ENCODE measurements around the gene ARHGAP23. TPM values are rescaled to one million over a fixed set of nuclear protein-coding genes. Genes with fewer than 3 reads are reported as not detected.

ARHGAP23 gene
- total RNA-seq (2014; rRNA removed; shearing (Covaris generic); ENCODE audit: low replicate concordance): 0.04 and 0.54 TPM in 2 replicates

- no peaks in the 10 kb centered on the region for H3K9me2 ChIP-seq (replicated peaks; ENCODE audit: insufficient read depth, low read length)
- H3K4me2 ChIP-seq (ENCODE audit: low read depth, low read length, poor library complexity, severe bottlenecking): peak within 1 kb of the TSS; percentile 63
- no peaks in the 10 kb centered on the region for H3K27me3 ChIP-seq (ENCODE audit: low read length)
- no peaks in the 10 kb centered on the region for H3K36me3 ChIP-seq (ENCODE audit: insufficient read depth, low read length)
- no peaks in the 10 kb centered on the region for H3K79me2 ChIP-seq (ENCODE audit: low read length)
- no peak within 1 kb of the TSS for H3K27ac ChIP-seq (ENCODE audit: low read length)
- no peak for DNase-seq
- H3K9ac ChIP-seq (ENCODE audit: low read length): peak within 1 kb of the TSS; percentile 44
- peaks cover 13% of the 10 kb centered on the region for H3K4me1 ChIP-seq (ENCODE audit: low read length)
- peak within 1 kb of the TSS; percentile 51; the same call in 1 of the 2 replicates for H3K4me3 ChIP-seq (ENCODE audit: low read length)
- H4K20me1 ChIP-seq (ENCODE audit: insufficient read depth, low read depth, low read length): no peaks in the 10 kb centered on the region
- no peaks in the 10 kb centered on the region for H3K9me3 ChIP-seq (ENCODE audit: low read length)
- no peak within 1 kb of the TSS for H2AFZ ChIP-seq (ENCODE audit: low read length)
Measured at GRCh38 chr17:38428112-38428642, at the start of gene ARHGAP23. Gene ARHGAP23, plus strand, starts transcription at chr17:38428464. Its CDS starts 22 bp downstream, at chr17:38428486.

GRCh38 chr17:38379448-38379847 is 48.8 kb upstream of the ARHGAP23 start:
- H3K4me3 ChIP-seq (ENCODE audit: low read length): no peak overlapping the region
- H3K79me2 ChIP-seq (ENCODE audit: low read length): peaks cover under 1% of the 10 kb centered on the region; the same call in 1 of the 2 replicates
- peaks cover 25% of the 10 kb centered on the region; the same call in 1 of the 2 replicates for H3K36me3 ChIP-seq (ENCODE audit: insufficient read depth, low read length)

GRCh38 chr17:38395090-38395489 is 33.2 kb upstream of the ARHGAP23 start:
- Histone ChIP-seq H3K27me3 (ENCODE audit: low read length) (no peaks in the 10 kb centered on the region), H3K27ac (ENCODE audit: low read length) (no peak overlapping the region), H3K79me2 (ENCODE audit: low read length) (peaks cover 3% of the 10 kb centered on the region), H3K36me3 (ENCODE audit: insufficient read depth, low read length) (peaks cover 10% of the 10 kb centered on the region; the same call in 1 of the 2 replicates), H2AFZ (ENCODE audit: low read length) (no peak overlapping the region), H3K9me2 (replicated peaks; ENCODE audit: insufficient read depth, low read length) (no peaks in the 10 kb centered on the region), H3K4me2 (ENCODE audit: low read depth, low read length, poor library complexity, severe bottlenecking) (no peak overlapping the region), H4K20me1 (ENCODE audit: insufficient read depth, low read depth, low read length) (no peaks in the 10 kb centered on the region), H3K9me3 (ENCODE audit: low read length) (no peaks in the 10 kb centered on the region), H3K4me3 (ENCODE audit: low read length) (no peak overlapping the region), H3K4me1 (ENCODE audit: low read length) (no peaks in the 10 kb centered on the region), H3K9ac (ENCODE audit: low read length) (no peak overlapping the region)
- no peak for DNase-seq

More at GRCh38 chr17:38379448-38379847, 48.8 kb upstream of the ARHGAP23 start:
- peaks cover 8% of the 10 kb centered on the region for H3K4me1 ChIP-seq (ENCODE audit: low read length)
- no peak overlapping the region for H3K27ac ChIP-seq (ENCODE audit: low read length)
- H3K9me2 ChIP-seq (replicated peaks; ENCODE audit: insufficient read depth, low read length): no peaks in the 10 kb centered on the region
- H3K4me2 ChIP-seq (ENCODE audit: low read depth, low read length, poor library complexity, severe bottlenecking): no peak overlapping the region
- no peaks in the 10 kb centered on the region for H3K27me3 ChIP-seq (ENCODE audit: low read length)
- no peaks in the 10 kb centered on the region for H4K20me1 ChIP-seq (ENCODE audit: insufficient read depth, low read depth, low read length)
- H3K9me3 ChIP-seq (ENCODE audit: low read length): no peaks in the 10 kb centered on the region
- no peak for DNase-seq
- H3K9ac ChIP-seq (ENCODE audit: low read length): no peak overlapping the region
- H2AFZ ChIP-seq (ENCODE audit: low read length): no peak overlapping the region

- Histone ChIP-seq H3K4me2 (ENCODE audit: low read depth, low read length, poor library complexity, severe bottlenecking) (no peak overlapping the region), H3K9ac (ENCODE audit: low read length) (no peak overlapping the region), H3K27ac (ENCODE audit: low read length) (no peak overlapping the region), H4K20me1 (ENCODE audit: insufficient read depth, low read depth, low read length) (no peaks in the 10 kb centered on the region), H3K79me2 (ENCODE audit: low read length) (no peaks in the 10 kb centered on the region), H3K4me3 (ENCODE audit: low read length) (no peak overlapping the region), H3K4me1 (ENCODE audit: low read length) (no peaks in the 10 kb centered on the region), H2AFZ (ENCODE audit: low read length) (no peak overlapping the region), H3K9me3 (ENCODE audit: low read length) (no peaks in the 10 kb centered on the region), H3K27me3 (ENCODE audit: low read length) (no peaks in the 10 kb centered on the region), H3K9me2 (replicated peaks; ENCODE audit: insufficient read depth, low read length) (no peaks in the 10 kb centered on the region), H3K36me3 (ENCODE audit: insufficient read depth, low read length) (peaks cover 10% of the 10 kb centered on the region; the same call in 1 of the 2 replicates)
- no peak for DNase-seq
Measured at GRCh38 chr17:38397227-38397626, 31.0 kb upstream of the ARHGAP23 start.

- DNase-seq: no peak
- no peak overlapping the region for H3K4me3 ChIP-seq (ENCODE audit: low read length)
- H3K9me2 ChIP-seq (replicated peaks; ENCODE audit: insufficient read depth, low read length): no peaks in the 10 kb centered on the region
- H3K9ac ChIP-seq (ENCODE audit: low read length): no peak overlapping the region
- H4K20me1 ChIP-seq (ENCODE audit: insufficient read depth, low read depth, low read length): no peaks in the 10 kb centered on the region
- no peaks in the 10 kb centered on the region for H3K4me1 ChIP-seq (ENCODE audit: low read length)
- no peak overlapping the region for H3K27ac ChIP-seq (ENCODE audit: low read length)
- no peaks in the 10 kb centered on the region for H3K9me3 ChIP-seq (ENCODE audit: low read length)
- no peaks in the 10 kb centered on the region for H3K79me2 ChIP-seq (ENCODE audit: low read length)
- no peak overlapping the region for H2AFZ ChIP-seq (ENCODE audit: low read length)
- peaks cover 7% of the 10 kb centered on the region; the same call in 1 of the 2 replicates for H3K36me3 ChIP-seq (ENCODE audit: insufficient read depth, low read length)
- no peak overlapping the region for H3K4me2 ChIP-seq (ENCODE audit: low read depth, low read length, poor library complexity, severe bottlenecking)
- no peaks in the 10 kb centered on the region for H3K27me3 ChIP-seq (ENCODE audit: low read length)
Measured at GRCh38 chr17:38400286-38400685, 28.0 kb upstream of the ARHGAP23 start.

- H3K79me2 ChIP-seq (ENCODE audit: low read length): no peaks in the 10 kb centered on the region
- H2AFZ ChIP-seq (ENCODE audit: low read length): no peak overlapping the region
- H3K27ac ChIP-seq (ENCODE audit: low read length): no peak overlapping the region
- H3K27me3 ChIP-seq (ENCODE audit: low read length): no peaks in the 10 kb centered on the region
- H3K36me3 ChIP-seq (ENCODE audit: insufficient read depth, low read length): no peaks in the 10 kb centered on the region
- H3K9ac ChIP-seq (ENCODE audit: low read length): no peak overlapping the region
- H4K20me1 ChIP-seq (ENCODE audit: insufficient read depth, low read depth, low read length): no peaks in the 10 kb centered on the region; the same call in 1 of the 2 replicates
- H3K9me3 ChIP-seq (ENCODE audit: low read length): no peaks in the 10 kb centered on the region
- H3K4me2 ChIP-seq (ENCODE audit: low read depth, low read length, poor library complexity, severe bottlenecking): no peak overlapping the region
- H3K4me3 ChIP-seq (ENCODE audit: low read length): no peak overlapping the region
- H3K9me2 ChIP-seq (replicated peaks; ENCODE audit: insufficient read depth, low read length): no peaks in the 10 kb centered on the region
- H3K4me1 ChIP-seq (ENCODE audit: low read length): no peaks in the 10 kb centered on the region
- no peak for DNase-seq
Measured at GRCh38 chr17:38401459-38401858, 26.8 kb upstream of the ARHGAP23 start.

- no peak overlapping the region for H3K9ac ChIP-seq (ENCODE audit: low read length)
Measured at GRCh38 chr17:38402897-38403296, 25.4 kb upstream of the ARHGAP23 start.

GRCh38 chr17:38403491-38403890 is 24.8 kb upstream of the ARHGAP23 start:
- Histone ChIP-seq H3K9me3 (ENCODE audit: low read length) (no peaks in the 10 kb centered on the region), H3K9me2 (replicated peaks; ENCODE audit: insufficient read depth, low read length) (no peaks in the 10 kb centered on the region), H3K79me2 (ENCODE audit: low read length) (no peaks in the 10 kb centered on the region), H3K4me1 (ENCODE audit: low read length) (no peaks in the 10 kb centered on the region), H3K4me2 (ENCODE audit: low read depth, low read length, poor library complexity, severe bottlenecking) (no peak overlapping the region), H4K20me1 (ENCODE audit: insufficient read depth, low read depth, low read length) (no peaks in the 10 kb centered on the region; the same call in 1 of the 2 replicates), H3K27me3 (ENCODE audit: low read length) (no peaks in the 10 kb centered on the region), H3K9ac (ENCODE audit: low read length) (no peak overlapping the region), H3K36me3 (ENCODE audit: insufficient read depth, low read length) (no peaks in the 10 kb centered on the region), H2AFZ (ENCODE audit: low read length) (no peak overlapping the region), H3K27ac (ENCODE audit: low read length) (no peak overlapping the region), H3K4me3 (ENCODE audit: low read length) (no peak overlapping the region)
- DNase-seq: peak; percentile 54

More at GRCh38 chr17:38402897-38403296, 25.4 kb upstream of the ARHGAP23 start:
- no peaks in the 10 kb centered on the region for H3K4me1 ChIP-seq (ENCODE audit: low read length)
- H3K36me3 ChIP-seq (ENCODE audit: insufficient read depth, low read length): no peaks in the 10 kb centered on the region
- no peaks in the 10 kb centered on the region for H3K79me2 ChIP-seq (ENCODE audit: low read length)
- H3K9me2 ChIP-seq (replicated peaks; ENCODE audit: insufficient read depth, low read length): no peaks in the 10 kb centered on the region
- H4K20me1 ChIP-seq (ENCODE audit: insufficient read depth, low read depth, low read length): no peaks in the 10 kb centered on the region; the same call in 1 of the 2 replicates
- no peak overlapping the region for H2AFZ ChIP-seq (ENCODE audit: low read length)
- no peaks in the 10 kb centered on the region for H3K9me3 ChIP-seq (ENCODE audit: low read length)
- no peak overlapping the region for H3K4me3 ChIP-seq (ENCODE audit: low read length)
- H3K27me3 ChIP-seq (ENCODE audit: low read length): no peaks in the 10 kb centered on the region
- DNase-seq: no peak
- no peak overlapping the region for H3K4me2 ChIP-seq (ENCODE audit: low read depth, low read length, poor library complexity, severe bottlenecking)
- H3K27ac ChIP-seq (ENCODE audit: low read length): no peak overlapping the region
